GM12874 (cell line): ENCODE results near the gene TREML4.

Experiments used
- CTCF ChIP-seq: IDR thresholded peaks from 2 replicates; pipeline ENCODE4 v1.5.1; 2011; ENCODE audit warnings: low read depth, mild to moderate bottlenecking, control low read depth, low read length, moderate library complexity; ENCODE audit not compliant: insufficient read depth

TREML4 gene

GRCh38 chr6:41214559-41215238, 13.4 kb upstream of the TREML4 start:
- TF ChIP-seq CTCF: no peak

- TF ChIP-seq CTCF: no peak
Measured at GRCh38 chr6:41215777-41216176, 12.4 kb upstream of the TREML4 start.

- no peak for TF ChIP-seq CTCF
Measured at GRCh38 chr6:41216616-41217015, 11.5 kb upstream of the TREML4 start.

GRCh38 chr6:41222045-41222444, 6.1 kb upstream of the TREML4 start:
- TF ChIP-seq CTCF: no peak

GRCh38 chr6:41222513-41222912, 5.6 kb upstream of the TREML4 start:
- no peak for TF ChIP-seq CTCF

- no peak for TF ChIP-seq CTCF
Measured at GRCh38 chr6:41224800-41225199, 3.3 kb upstream of the TREML4 start.

GRCh38 chr6:41226752-41227151, 1.4 kb upstream of the TREML4 start:
- TF ChIP-seq CTCF: no peak
